Adrenal gland (tissue), 19 donors: Measurements from ENCODE around the gene ME1. TPM values are rescaled to one million over a fixed set of nuclear protein-coding genes. Genes with fewer than 3 reads are reported as not detected.

Experiments
- DNase-seq, 7 donors: peaks; one replicate each; pipeline ENCODE4 v3.0.0-alpha.2; 2019 to 2020
- H3K27ac ChIP-seq, 5 donors: fragments of 200-600 bp; sonication (generic) in 4 of 5; 1 replicate in 3 of 5; 2 replicates in 2 of 5; pipeline versions ENCODE4 v1.5.1 to v1.8.0; 2016 to 2020; ENCODE audit warnings: mild to moderate bottlenecking in 1 of 5
- H3K27me3 ChIP-seq: fragments of 200-600 bp; 2 replicates; pipeline ENCODE4 v1.8.0; 2021
- H3K36me3 ChIP-seq, 2 donors: fragments of 200-600 bp; replicated peaks in 1 of 2; 1 replicate in 1 of 2; 2 replicates in 1 of 2; pipeline versions ENCODE4 v1.5.1 to v1.8.0; 2018 to 2022
- H3K4me1 ChIP-seq, 2 donors: fragments of 200-600 bp; replicated peaks in 1 of 2; 1 replicate in 1 of 2; 2 replicates in 1 of 2; pipeline versions ENCODE4 v1.5.1 to v1.8.0; 2018 to 2021
- H3K4me3 ChIP-seq, 4 donors: fragments of 200-600 bp; sonication (generic) in 3 of 4; one replicate each; pipeline ENCODE4 v1.5.1; 2016 to 2018
- H3K9me3 ChIP-seq, 3 donors: fragments of 200-600 bp; sonication (generic) in 1 of 3; replicated peaks in 1 of 3; 1 replicate in 2 of 3; 2 replicates in 1 of 3; pipeline versions ENCODE4 v1.5.1 to v1.8.0; 2016 to 2021
- CTCF ChIP-seq, 6 experiments: fragments of 450-650 bp in 4 of 6; fragments of 200-600 bp in 2 of 6; sonication (generic) in 1 of 6; IDR thresholded peaks; 1 replicate in 5 of 6; 2 replicates in 1 of 6; pipeline versions ENCODE4 v1.5.1 to v1.8.0; 2016 to 2021; ENCODE audit warnings: antibody characterized with exemption in 6 of 6, mild to moderate bottlenecking in 2 of 6, moderate library complexity in 1 of 6
- POLR2A ChIP-seq, 2 donors: fragments of 450-650 bp; IDR thresholded peaks; one replicate each; pipeline ENCODE4 v1.6.1; 2017; ENCODE audit warnings: antibody characterized with exemption in 2 of 2, mild to moderate bottlenecking in 2 of 2, moderate library complexity in 1 of 2
- WGBS, 4 donors: extraction: QIAGEN DNeasy Blood & Tissue Kit in 2 of 4; methylation state at CpG; one replicate each; pipeline versions ENCODE4 v1.1.5 to v1.1.7; 2013 to 2017; 5-methylcytosine and 5-hydroxymethylcytosine counted together
- intact Hi-C, 2 donors: fragments of 100-400 bp; cut with DNase I; formaldehyde crosslinking; loops; one replicate each; pipeline versions ENCODE4 v1.14.1 to v1.15.0; 2022 to 2023
- long read RNA-seq, 10 donors: library from polyadenylated mRNA in 3 of 10; unstranded in 2 of 10; stranded (forward) in 1 of 10; transcript quantifications; one replicate each; pipeline ENCODE4 v2.0.0 and lab custom pipeline, GENCODE V29; 2021 to 2026
- polyA plus RNA-seq, 3 donors: library from polyadenylated mRNA; stranded (reverse); fragments of 200-250 nt in 2 of 3; fragments of 350-450 nt in 1 of 3; fragmentation: Illumina TruSeq in 1 of 3; extraction: RNeasy Lipid Tissue Mini Kit (QIAGEN cat#74804) in 1 of 3; gene quantifications; one replicate each; pipeline ENCODE4 v1.2.3, GENCODE V29; 2013 to 2014
- total RNA-seq, 9 donors: library from RNA; depleted of rRNA in 4 of 9; stranded (reverse); fragments of >200 nt in 4 of 9; fragments of 120-200 nt in 1 of 9; fragmentation: NEBNext Ultra II Directional in 1 of 9; extraction: Animal tissue kit (Norgen Biotek cat#: 25700) in 1 of 9; gene quantifications; one replicate each; pipeline versions ENCODE4 v1.1.0 to v1.2.4, GENCODE V29; 2013 to 2023
- donor health status: healthy with polysubstance abuse.
- donor health status: Bipolar disorder and iron deficiency.
- donor health status: DM: yes; HTN: yes; CAD: no.
- donor health status: DM: no; HTN: no; CAD: no.
- donor health status: DM: no; HTN: no; CAD: no.
- donor health status: DM: yes; HTN: yes; CAD: no.

The ME1 gene
- total RNA-seq (10 to 100 TPM; 54.4 to 86.8 (median 64.7) TPM), polyA plus RNA-seq (100 to 1,000 TPM in 1 of 3 donors, 10 to 100 TPM in 2; 19.9 to 145 (median 26.4) TPM)
- long read RNA-seq, donor 1, transcript ME1-201 (14 exons, 3,371 nt), result major isoform, 42 of 52 reads
- long read RNA-seq, donor 1, partial matches to known transcripts, result 10 of 52 reads
- long read RNA-seq, donor 1, other reads (novel, unspliced or antisense), result 0 of 52 reads
- long read RNA-seq, donor 2, transcript ME1-201 (14 exons, 3,371 nt), result major isoform, 21 of 40 reads
- long read RNA-seq, donor 2, partial matches to known transcripts, result 19 of 40 reads
- long read RNA-seq, donor 2, other reads (novel, unspliced or antisense), result 0 of 40 reads
- long read RNA-seq, donor 3, transcript ME1-201 (14 exons, 3,371 nt), result major isoform, 37 of 49 reads
- long read RNA-seq, donor 3, partial matches to known transcripts, result 12 of 49 reads
- long read RNA-seq, donor 3, other reads (novel, unspliced or antisense), result 0 of 49 reads
- long read RNA-seq, donor 4, transcript ME1-201 (14 exons, 3,371 nt), result major isoform, 64 of 89 reads
- long read RNA-seq, donor 4, partial matches to known transcripts, result 9 of 89 reads
- long read RNA-seq, donor 4, other reads (novel, unspliced or antisense), result 16 of 89 reads
- long read RNA-seq, donor 5, transcript ME1-201 (14 exons, 3,371 nt), result major isoform, 83 of 109 reads
- long read RNA-seq, donor 5, partial matches to known transcripts, result 15 of 109 reads
- long read RNA-seq, donor 5, other reads (novel, unspliced or antisense), result 11 of 109 reads
- long read RNA-seq, donor 6, transcript ME1-201 (14 exons, 3,371 nt), result major isoform, 31 of 38 reads
- long read RNA-seq, donor 6, partial matches to known transcripts, result 3 of 38 reads
- long read RNA-seq, donor 6, other reads (novel, unspliced or antisense), result 4 of 38 reads
- long read RNA-seq, donor 7, transcript ME1-201 (14 exons, 3,371 nt), result major isoform, 9 of 9 reads
- long read RNA-seq, donor 7, partial matches to known transcripts, result 0 of 9 reads
- long read RNA-seq, donor 7, other reads (novel, unspliced or antisense), result 0 of 9 reads
- long read RNA-seq, donor 8, transcript ME1-201 (14 exons, 3,371 nt), result major isoform, 42 of 62 reads
- long read RNA-seq, donor 8, partial matches to known transcripts, result 20 of 62 reads
- long read RNA-seq, donor 8, other reads (novel, unspliced or antisense), result 0 of 62 reads
- long read RNA-seq, donor 9, transcript ME1-201 (14 exons, 3,371 nt), result major isoform, 36 of 42 reads
- long read RNA-seq, donor 9, partial matches to known transcripts, result 6 of 42 reads
- long read RNA-seq, donor 9, other reads (novel, unspliced or antisense), result 0 of 42 reads
- long read RNA-seq, donor 10, transcript ME1-201 (14 exons, 3,371 nt), result major isoform, 5 of 5 reads
- long read RNA-seq, donor 10, partial matches to known transcripts, result 0 of 5 reads
- long read RNA-seq, donor 10, other reads (novel, unspliced or antisense), result 0 of 5 reads

GRCh38 chr6:83430611-83431544 is at the start of gene ME1:
Gene ME1 (minus strand): TSS chr6:83431051. CDS start chr6:83430954, 97 bp downstream.
- no peaks in the 10 kb centered on the region for H3K27me3 ChIP-seq
- intact Hi-C loops, result no loop called here
- TF ChIP-seq POLR2A (IDR thresholded peaks at IDR 0.05), result peak; percentile 66 to 91
- TF ChIP-seq CTCF (IDR thresholded peaks at IDR 0.05), result no peak
- H3K4me3 ChIP-seq, result peak within 1 kb of the TSS; percentile 11 to 80 (median 64)
- H3K4me1 ChIP-seq, result peaks cover 17 to 32% of the 10 kb centered on the region in 2 donors
- peak within 1 kb of the TSS; percentile 73 to 97 (median 88) for H3K27ac ChIP-seq
- DNase-seq, result peak; percentile 91 to 96 (median 94)
- WGBS, 4 donors, result 6 to 27% (median 9%) methylated on average over 17 to 74 of the region's 74 CpGs
- no peaks in the 10 kb centered on the region for H3K36me3 ChIP-seq
- no peaks in the 10 kb centered on the region for H3K9me3 ChIP-seq

GRCh38 chr6:83480470-83480869 is 49.6 kb upstream of the ME1 start:
- TF ChIP-seq CTCF (IDR thresholded peaks at IDR 0.05) (no peak), POLR2A (IDR thresholded peaks at IDR 0.05) (no peak)
- WGBS, 4 donors, result 88 to 95% (median 92%) methylated on average over 1 of the region's 1 CpG
- Histone ChIP-seq H3K4me1 (no peaks in the 10 kb centered on the region), H3K4me3 (no peak overlapping the region), H3K27ac (no peak overlapping the region), H3K36me3 (no peaks in the 10 kb centered on the region), H3K27me3 (no peaks in the 10 kb centered on the region), H3K9me3 (no peaks in the 10 kb centered on the region)
- intact Hi-C loops, result no loop called here
- DNase-seq, result no peak

- TF ChIP-seq POLR2A (IDR thresholded peaks at IDR 0.05), result no peak
- no peak for TF ChIP-seq CTCF (IDR thresholded peaks at IDR 0.05)
- intact Hi-C loops, result no loop called here
- Histone ChIP-seq H3K27me3 (no peaks in the 10 kb centered on the region), H3K36me3 (no peaks in the 10 kb centered on the region), H3K9me3 (no peaks in the 10 kb centered on the region), H3K4me1 (no peaks in the 10 kb centered on the region), H3K4me3 (no peak overlapping the region), H3K27ac (no peak overlapping the region)
- no peak for DNase-seq
- 62 to 71% (median 66%) methylated on average over 1 of the region's 1 CpG for WGBS, 4 donors
These were observed 48.5 kb upstream of the ME1 start for GRCh38 chr6:83479389-83479788.
